ENCODE measurements around the gene EXOSC5.

- TF ChIP-seq, protein P1, sequence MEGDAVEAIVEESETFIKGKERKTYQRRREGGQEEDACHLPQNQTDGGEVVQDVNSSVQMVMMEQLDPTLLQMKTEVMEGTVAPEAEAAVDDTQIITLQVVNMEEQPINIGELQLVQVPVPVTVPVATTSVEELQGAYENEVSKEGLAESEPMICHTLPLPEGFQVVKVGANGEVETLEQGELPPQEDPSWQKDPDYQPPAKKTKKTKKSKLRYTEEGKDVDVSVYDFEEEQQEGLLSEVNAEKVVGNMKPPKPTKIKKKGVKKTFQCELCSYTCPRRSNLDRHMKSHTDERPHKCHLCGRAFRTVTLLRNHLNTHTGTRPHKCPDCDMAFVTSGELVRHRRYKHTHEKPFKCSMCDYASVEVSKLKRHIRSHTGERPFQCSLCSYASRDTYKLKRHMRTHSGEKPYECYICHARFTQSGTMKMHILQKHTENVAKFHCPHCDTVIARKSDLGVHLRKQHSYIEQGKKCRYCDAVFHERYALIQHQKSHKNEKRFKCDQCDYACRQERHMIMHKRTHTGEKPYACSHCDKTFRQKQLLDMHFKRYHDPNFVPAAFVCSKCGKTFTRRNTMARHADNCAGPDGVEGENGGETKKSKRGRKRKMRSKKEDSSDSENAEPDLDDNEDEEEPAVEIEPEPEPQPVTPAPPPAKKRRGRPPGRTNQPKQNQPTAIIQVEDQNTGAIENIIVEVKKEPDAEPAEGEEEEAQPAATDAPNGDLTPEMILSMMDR (conservative IDR thresholded peaks at IDR 0.05; ENCODE audit: low read length): no peak
- no peak for TF ChIP-seq EZH2phosphoT487 (IDR thresholded peaks at IDR 0.05; ENCODE audit: borderline replicate concordance, low read depth, low read length)
These were observed 2.4 kb upstream of the EXOSC5 start for GRCh38 chr19:41399525-41399924.
